ENCODE data around the gene EGFL8. TPM values are rescaled to one million over a fixed set of nuclear protein-coding genes. Genes with fewer than 3 reads are reported as not detected.

Gene EGFL8
- total RNA-seq, 2 donors from 2014 or later, result 13.8 to 16.2 TPM

DNA sequence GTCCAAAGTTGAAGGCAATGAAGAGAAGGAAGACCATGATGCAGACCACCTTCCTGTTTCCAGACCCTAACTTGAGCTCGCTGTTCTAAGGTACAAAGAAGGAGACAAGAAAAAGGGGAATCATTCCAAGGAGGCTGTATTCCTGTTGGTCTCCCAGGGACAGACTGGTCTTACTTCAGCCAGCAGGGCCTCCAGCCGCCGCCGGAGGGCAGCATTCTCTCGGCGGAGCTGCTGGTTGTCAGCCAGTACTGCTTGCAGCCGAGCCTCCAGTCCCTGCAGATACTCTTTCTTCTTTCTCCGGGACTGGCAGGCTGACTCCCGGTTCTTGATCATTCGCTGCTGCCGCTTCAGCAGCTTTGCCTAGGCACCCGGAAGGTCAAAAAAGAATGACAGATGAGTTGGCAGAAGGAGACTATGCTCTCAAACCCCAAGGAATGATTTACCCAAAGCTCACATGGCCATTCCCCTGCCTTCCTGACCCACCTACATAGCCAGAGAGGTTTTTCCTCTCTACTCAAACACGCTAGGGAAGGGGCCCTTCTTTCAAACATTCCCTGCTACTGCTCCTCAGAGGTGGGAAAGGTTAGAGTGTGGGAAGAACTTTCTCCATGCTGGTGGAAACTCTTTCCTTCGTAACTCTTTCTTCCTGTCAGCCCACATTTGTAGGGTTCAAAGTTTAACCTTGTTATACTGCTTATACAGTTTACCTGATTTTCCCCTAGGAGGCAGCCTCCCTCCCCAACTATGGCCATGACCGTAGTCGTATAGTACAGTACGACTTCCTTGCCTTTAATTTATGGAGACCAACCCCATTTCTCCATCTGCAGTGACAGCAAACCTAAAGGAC is 45.4 kb upstream of the EGFL8 start:
- Histone ChIP-seq H3K27me3 (replicated peaks; ENCODE audit: insufficient read depth) (no peaks in the 10 kb centered on the region), H3K9me3 (no peaks in the 10 kb centered on the region), H3K27ac (peak overlapping the region in 1 of 2 donors; percentile 34), H3K36me3 (peaks cover 63% of the 10 kb centered on the region), H3K4me3 (no peak overlapping the region), H3K4me1 (ENCODE audit: control insufficient read depth in 1 of 2, low read depth in 2 of 2) (peaks cover 2 to 16% of the 10 kb centered on the region in 2 donors)
- DNase-seq (ENCODE audit: low spot score) (no peak), ATAC-seq (ENCODE audit: insufficient number of reproducible peaks, low FRiP score, low read depth) (no peak)
- peak; percentile 89 for TF ChIP-seq CTCF (IDR thresholded peaks at IDR 0.05)

DNA sequence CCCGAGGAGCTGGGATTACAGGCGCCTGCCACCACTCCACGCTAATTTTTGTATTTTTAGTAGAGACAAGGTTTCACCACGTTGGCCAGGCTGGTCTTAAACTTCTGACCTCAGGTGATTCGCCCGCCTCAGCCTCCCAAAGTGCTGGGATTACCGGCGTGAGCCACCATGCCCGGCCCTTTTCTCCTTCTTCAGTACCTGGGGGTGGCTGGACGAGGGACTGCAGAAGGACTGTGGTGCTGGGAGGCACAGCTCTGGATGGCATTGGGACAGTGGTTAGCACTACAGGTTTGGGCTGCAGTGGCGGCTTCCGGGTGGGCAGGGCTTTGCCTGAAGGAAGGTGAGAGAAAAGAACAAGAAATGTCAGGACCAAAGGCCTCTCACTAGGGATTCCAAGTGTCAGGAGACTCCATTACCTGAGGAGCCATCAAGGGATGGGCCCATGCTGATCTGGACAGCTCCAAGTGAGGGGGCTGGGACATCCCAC is 43.8 kb upstream of the EGFL8 start:
- H3K27me3 ChIP-seq (replicated peaks; ENCODE audit: insufficient read depth), result no peaks in the 10 kb centered on the region
- peaks cover 0 to 10% of the 10 kb centered on the region in 2 donors for H3K4me1 ChIP-seq (ENCODE audit: control insufficient read depth in 1 of 2, low read depth in 2 of 2)
- H3K36me3 ChIP-seq, result peaks cover 71% of the 10 kb centered on the region
- no peak for ATAC-seq (ENCODE audit: insufficient number of reproducible peaks, low FRiP score, low read depth)
- DNase-seq (ENCODE audit: low spot score), result no peak
- no peak for TF ChIP-seq CTCF (IDR thresholded peaks at IDR 0.05)
- H3K27ac ChIP-seq, result no peak overlapping the region
- no peaks in the 10 kb centered on the region for H3K9me3 ChIP-seq
- no peak overlapping the region for H3K4me3 ChIP-seq

- no peak for TF ChIP-seq CTCF (IDR thresholded peaks at IDR 0.05)
- ATAC-seq (ENCODE audit: insufficient number of reproducible peaks, low FRiP score, low read depth), result no peak
- no peak overlapping the region for H3K27ac ChIP-seq
- H3K27me3 ChIP-seq (replicated peaks; ENCODE audit: insufficient read depth), result no peaks in the 10 kb centered on the region
- peaks cover 10 to 32% of the 10 kb centered on the region in 2 donors for H3K4me1 ChIP-seq (ENCODE audit: control insufficient read depth in 1 of 2, low read depth in 2 of 2)
- no peak for DNase-seq (ENCODE audit: low spot score)
- no peaks in the 10 kb centered on the region for H3K9me3 ChIP-seq
- no peak overlapping the region for H3K4me3 ChIP-seq
- peaks cover 48% of the 10 kb centered on the region for H3K36me3 ChIP-seq
Measured at GRCh38 chr6:32123681-32124080, 40.7 kb upstream of the EGFL8 start.

- Histone ChIP-seq H3K9me3 (no peaks in the 10 kb centered on the region), H3K36me3 (peaks cover 28% of the 10 kb centered on the region), H3K27me3 (replicated peaks; ENCODE audit: insufficient read depth) (no peaks in the 10 kb centered on the region), H3K4me1 (ENCODE audit: control insufficient read depth in 1 of 2, low read depth in 2 of 2) (peaks cover 19 to 32% of the 10 kb centered on the region in 2 donors), H3K4me3 (peak overlapping the region; percentile 90), H3K27ac (peak overlapping the region; percentile 3 to 88)
- TF ChIP-seq CTCF (IDR thresholded peaks at IDR 0.05), result no peak
- ATAC-seq (ENCODE audit: insufficient number of reproducible peaks, low FRiP score, low read depth) (no peak), DNase-seq (ENCODE audit: low spot score) (no peak)
Measured at GRCh38 chr6:32126880-32127279, 37.5 kb upstream of the EGFL8 start.

- Histone ChIP-seq H3K4me3 (peak overlapping the region; percentile 90), H3K36me3 (peaks cover 23% of the 10 kb centered on the region), H3K27ac (peak overlapping the region; percentile 88 to 93), H3K9me3 (no peaks in the 10 kb centered on the region), H3K27me3 (replicated peaks; ENCODE audit: insufficient read depth) (no peaks in the 10 kb centered on the region), H3K4me1 (ENCODE audit: control insufficient read depth in 1 of 2, low read depth in 2 of 2) (peaks cover 19 to 32% of the 10 kb centered on the region in 2 donors)
- no peak for TF ChIP-seq CTCF (IDR thresholded peaks at IDR 0.05)
- DNase-seq (ENCODE audit: low spot score) (no peak), ATAC-seq (ENCODE audit: insufficient number of reproducible peaks, low FRiP score, low read depth) (no peak)
Measured at GRCh38 chr6:32127409-32127716, 37.0 kb upstream of the EGFL8 start.

All from thoracic aorta (tissue), 2 donors.